ENCODE data around the gene UTP18. TPM values are rescaled to one million over a fixed set of nuclear protein-coding genes. Genes with fewer than 3 reads are reported as not detected.

UTP18 gene
- 61.5 and 72.4 TPM in 2 replicates for total RNA-seq

DNA sequence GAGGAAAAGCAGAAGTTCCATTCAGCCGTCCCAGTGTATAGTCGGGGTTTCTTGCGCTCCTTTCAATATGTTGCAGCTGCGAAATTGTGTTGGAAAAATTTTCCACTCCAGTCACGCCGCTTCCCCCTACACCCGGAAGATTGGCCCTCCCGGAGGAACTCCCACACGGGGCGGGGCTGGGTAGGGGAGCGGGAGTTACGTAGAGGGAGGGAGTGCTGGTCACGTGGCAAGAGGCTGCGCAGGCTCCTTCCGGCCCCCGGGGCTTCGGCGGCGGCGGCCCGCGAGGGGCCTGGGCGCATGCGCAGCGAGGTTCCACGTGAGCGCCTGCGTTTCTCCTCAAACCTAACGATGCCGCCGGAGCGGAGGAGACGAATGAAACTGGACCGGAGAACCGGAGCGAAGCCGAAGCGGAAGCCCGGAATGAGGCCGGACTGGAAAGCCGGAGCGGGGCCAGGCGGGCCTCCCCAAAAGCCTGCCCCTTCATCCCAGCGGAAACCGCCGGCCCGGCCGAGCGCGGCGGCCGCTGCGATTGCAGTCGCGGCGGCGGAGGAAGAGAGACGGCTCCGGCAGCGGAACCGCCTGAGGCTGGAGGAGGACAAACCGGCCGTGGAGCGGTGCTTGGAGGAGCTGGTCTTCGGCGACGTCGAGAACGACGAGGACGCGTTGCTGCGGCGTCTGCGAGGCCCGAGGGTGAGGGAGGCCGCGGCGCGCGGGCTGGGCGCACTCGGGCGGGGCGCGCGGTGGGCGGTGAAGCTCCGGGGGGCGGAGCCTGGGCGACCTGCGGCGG is at the start of gene UTP18:
Gene UTP18, plus strand, starts transcription at position 310 of the 787 bp plus-strand sequence. Its CDS starts 39 bp downstream, at position 349.

DNA sequence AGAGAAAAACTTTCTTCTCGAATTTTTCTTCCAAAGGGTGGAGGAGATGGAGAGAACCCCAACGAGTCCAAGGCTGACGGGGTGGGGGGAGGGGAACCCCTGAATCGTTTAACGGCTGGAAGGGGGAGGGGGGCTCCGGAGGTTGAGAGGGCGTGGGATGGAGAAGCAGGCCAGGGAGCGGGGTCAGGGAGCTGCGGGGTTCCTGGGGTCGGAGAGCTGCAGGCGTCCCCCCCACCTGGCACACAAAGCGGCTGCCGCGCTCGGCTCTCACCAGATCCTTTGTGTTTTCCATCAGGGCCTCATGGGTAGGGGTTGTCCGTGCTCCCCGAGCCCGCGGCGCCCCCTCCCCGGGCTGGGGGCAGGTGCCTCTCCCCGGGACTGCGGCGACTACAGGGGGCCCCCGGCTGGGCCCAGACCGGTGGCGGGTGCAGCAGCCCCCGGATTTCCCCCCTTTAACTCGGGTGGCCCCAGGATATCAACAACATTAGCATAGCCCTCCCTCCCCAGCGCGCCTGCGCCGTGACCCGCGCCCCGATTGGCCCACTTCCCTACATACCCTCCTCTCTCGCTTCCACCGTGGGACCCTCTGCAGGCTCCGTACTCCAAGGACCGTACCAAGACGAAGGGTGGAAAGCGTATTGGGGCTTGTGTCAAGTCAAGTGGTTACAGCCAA is 646 bp upstream of the UTP18 start, which contains the start of gene MBTD1:
Gene MBTD1, minus strand, starts transcription at position 486 of the 673 bp plus-strand sequence. CDS start 34,888 bp downstream, outside the sequence.

Other genes starting within 250 kb of the UTP18 start
- gene SPAG9, start 139.7 kb upstream of the UTP18 start, total RNA-seq = 113 and 122 TPM in 2 replicates
- 143 and 233 TPM in 2 replicates for gene NME1, start 107.0 kb upstream of the UTP18 start, total RNA-seq
- 617 and 737 TPM in 2 replicates for gene NME2, start 94.1 kb upstream of the UTP18 start, total RNA-seq
- gene MBTD1, start 497 bp upstream of the UTP18 start, total RNA-seq = 9.0 and 12.1 TPM in 2 replicates